ENCODE results near the gene PPEF1.

PPEF1 gene

DNA sequence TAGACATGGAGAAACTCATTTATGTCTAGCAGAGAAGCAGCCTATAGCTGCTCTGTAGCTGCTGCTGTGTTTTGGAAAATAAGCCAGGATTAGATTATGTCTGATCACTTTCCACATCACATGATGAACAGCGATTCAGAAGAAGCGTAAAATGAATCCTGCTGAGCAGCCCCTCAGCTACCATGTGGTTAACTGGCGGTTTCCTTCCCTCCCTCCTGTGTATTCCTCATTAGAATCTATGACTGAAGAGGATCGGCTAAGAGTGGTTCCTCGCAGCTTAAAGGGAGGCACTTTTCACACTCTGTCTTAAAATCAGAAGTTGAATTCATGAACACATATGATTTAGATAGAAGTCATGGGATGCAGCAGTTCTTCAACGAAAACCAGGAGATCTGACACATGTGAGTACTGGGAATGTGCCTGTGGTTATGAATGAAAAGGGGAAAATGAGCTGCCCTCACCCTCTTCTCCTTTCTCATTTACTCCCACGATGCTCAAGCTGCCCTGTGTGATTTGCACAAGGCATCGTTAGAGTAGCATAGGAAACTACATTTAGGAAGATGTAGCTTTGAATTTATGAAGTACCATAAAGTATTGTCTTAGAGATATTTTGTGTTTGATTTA, at the start of gene PPEF1:
Gene PPEF1 (plus strand): TSS at position 220 of the 624 bp plus-strand sequence. CDS start 136 bp downstream, at position 356.
- no peak for DNase-seq

DNA sequence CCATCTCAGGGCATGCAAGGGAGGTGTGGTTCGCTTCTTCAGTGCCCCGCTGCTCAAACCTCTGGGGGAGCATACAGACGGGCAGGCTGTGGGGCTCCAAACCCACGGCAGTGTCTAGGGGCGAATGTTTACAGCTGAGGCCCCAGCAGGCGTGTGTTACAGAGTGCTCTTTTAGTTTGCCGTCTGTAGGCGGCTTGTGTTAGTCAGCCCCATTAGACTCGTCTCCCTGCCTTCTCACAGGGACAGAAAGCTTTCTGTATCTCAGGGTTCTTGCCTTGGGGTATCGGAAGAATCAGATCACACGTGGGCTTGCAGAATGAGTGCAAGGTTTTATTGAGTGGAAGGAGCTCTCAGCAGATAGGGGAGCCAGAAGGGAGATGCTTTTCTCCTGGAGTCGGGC, 46.2 kb upstream of the PPEF1 start:
- DNase-seq, result no peak

DNA sequence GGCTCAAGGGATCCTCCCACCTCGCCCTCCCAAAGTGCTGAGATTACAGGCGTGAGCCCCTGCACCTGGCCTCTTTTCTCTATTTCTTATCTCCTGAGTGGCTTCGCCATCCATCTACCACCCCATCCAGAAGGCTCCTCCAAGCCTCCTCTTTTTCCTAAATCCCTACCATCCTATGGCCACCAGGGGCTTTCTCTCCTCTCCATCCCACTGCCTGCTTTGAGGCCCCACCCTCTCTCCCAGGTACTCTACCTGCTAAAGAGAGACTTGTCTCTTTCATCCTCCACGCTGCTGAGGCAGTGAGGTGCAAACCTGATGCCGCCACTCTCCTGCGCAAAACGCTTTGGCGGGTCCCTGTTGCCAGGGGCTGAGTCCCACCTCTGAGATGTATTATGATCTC, 42.5 kb upstream of the PPEF1 start:
- DNase-seq, result no peak

DNA sequence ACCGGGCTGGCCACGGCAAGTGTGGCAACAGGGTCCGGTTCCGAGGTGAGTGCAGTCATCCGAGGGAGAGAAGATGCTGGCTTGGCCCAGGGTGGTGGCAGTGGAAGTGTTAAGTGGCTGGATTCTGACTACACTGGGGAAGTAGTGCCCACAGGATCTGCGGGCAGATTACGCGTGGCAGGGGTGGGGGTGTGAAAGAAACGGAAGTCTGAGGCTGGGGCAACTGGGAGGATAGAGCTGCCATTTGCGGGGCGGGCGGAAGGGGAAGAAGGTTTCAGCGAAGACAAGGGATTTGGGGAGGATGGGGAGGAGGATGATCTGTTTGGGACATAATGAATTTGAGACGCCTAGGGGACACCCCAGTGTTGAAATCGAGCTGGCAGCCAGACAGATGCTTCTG, 40.8 kb upstream of the PPEF1 start:
- no peak for DNase-seq

GRCh38 chrX:18668071-18668835, 39.2 kb upstream of the PPEF1 start:
- no peak for DNase-seq

GRCh38 chrX:18672008-18672407, 35.4 kb upstream of the PPEF1 start, which contains the start of gene RS1:
Gene RS1, minus strand, starts transcription at chrX:18672108. Its CDS starts 40 bp downstream, at chrX:18672068.
- no peak for DNase-seq

GRCh38 chrX:18674417-18674787, 33.0 kb upstream of the PPEF1 start:
- peak; percentile 0 for DNase-seq

GRCh38 chrX:18674788-18675735, 32.4 kb upstream of the PPEF1 start:
- peak; percentile 85 for DNase-seq

GRCh38 chrX:18676050-18676449, 31.4 kb upstream of the PPEF1 start:
- DNase-seq, result no peak

- DNase-seq, result no peak
Observed at GRCh38 chrX:18676470-18676869, 31.0 kb upstream of the PPEF1 start.

DNA sequence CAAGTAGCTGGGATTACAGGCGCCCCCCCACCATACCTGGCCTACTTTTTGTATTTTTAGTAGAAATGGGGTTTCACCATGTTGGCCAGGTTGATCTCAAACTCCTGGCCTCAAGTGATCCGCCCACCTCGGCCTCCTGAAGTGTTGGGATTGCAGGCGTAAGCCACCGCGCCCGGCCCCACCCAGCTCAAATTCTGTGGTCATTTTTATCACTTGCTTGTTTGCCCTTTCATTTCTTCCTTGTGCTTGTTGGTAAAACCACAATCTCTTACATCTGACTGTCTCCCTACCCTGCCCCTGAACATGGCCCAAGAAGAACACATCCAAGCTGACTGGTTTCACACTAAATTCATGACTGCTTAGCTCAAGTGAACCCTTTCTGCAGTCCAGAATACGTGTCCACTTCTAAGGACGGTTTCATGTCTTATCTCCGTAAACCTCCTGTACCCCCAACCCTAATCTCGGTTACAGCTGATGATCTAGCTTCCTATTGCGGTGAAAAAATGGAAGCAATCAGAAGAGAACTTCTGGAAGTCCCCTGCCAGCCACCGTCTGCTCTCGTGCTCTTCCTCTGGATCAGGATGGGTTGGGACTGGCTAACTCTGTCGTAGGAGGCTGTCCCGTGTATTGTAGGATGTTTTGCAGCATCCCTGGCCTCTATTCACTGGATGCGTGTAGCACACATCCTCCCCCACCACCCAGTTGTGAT, 30.1 kb upstream of the PPEF1 start:
- DNase-seq, result no peak

DNA sequence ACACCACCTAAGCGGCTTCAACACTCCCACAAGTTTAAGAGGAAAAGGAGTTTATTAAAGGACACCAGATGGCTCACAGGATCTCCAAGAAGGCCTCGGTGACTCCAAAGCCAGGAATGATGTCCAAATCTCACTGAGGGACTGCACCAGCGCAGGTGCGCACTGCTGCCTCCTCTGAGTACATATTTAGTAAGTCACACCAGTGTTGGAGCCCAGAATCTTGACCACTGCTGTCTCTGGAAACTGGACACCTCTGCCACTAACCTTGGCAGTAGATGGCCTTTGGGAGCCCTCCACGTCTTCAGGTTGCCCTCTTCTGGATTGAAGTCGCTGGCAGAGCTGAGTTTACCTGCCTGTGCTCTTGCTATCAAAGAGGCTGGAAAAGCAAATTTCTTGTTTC, 25.4 kb upstream of the PPEF1 start:
- no peak for DNase-seq

- no peak for DNase-seq
Observed at GRCh38 chrX:18682979-18683387, 24.5 kb upstream of the PPEF1 start.

DNA sequence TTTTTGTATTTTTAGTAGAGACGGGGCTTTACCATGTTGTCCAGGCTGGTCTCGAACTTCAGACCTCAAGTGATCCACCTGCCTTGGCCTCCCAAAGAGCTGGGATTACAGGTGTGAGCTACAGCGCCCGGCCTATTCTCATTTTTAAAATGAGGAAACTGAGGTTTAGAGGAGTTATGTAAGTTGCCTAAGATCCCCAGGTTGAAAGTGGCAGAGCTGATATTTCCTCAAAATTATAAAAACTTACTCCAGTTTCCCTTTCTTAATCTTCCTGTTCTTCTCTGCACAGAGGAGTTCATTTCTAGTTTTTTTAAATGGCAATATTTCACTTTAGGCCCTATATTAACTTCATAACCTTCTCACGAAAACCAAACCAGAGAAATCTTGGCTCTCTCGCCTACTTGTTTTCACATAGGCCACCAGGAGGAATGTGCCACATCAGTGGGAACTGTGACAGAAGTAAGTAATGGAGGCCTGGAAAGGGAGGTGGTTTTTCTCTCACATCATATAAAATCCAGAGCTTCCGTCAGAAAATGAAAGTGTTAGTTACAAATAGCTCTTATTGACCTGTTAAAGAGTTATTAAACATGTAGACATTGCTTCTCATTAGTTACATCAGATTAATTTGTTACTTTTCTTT, 19.5 kb upstream of the PPEF1 start:
- DNase-seq, result no peak

GRCh38 chrX:18691431-18691830, 16.0 kb upstream of the PPEF1 start:
- no peak for DNase-seq

GRCh38 chrX:18692541-18692940, 14.9 kb upstream of the PPEF1 start:
- DNase-seq, result no peak

DNA sequence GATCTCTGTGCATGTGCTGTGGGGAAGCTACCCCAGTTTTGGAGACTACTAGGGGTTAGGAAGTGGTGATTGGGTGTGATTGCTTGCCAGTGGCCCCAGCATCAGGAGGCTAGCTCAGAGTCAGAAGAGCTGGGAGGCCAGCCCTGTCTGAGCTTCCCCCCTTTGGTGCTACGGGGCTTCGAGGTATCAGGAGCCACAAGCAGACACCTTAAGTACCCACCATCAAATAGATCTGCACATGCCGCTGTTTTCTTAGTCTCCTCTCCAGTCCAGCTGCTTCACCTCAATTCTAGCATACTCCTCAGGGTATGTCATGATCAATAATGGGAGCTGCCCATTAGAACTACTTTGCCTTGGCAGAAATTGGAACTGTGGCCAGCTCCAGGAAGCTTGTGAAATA, 10.8 kb upstream of the PPEF1 start:
- no peak for DNase-seq

DNA sequence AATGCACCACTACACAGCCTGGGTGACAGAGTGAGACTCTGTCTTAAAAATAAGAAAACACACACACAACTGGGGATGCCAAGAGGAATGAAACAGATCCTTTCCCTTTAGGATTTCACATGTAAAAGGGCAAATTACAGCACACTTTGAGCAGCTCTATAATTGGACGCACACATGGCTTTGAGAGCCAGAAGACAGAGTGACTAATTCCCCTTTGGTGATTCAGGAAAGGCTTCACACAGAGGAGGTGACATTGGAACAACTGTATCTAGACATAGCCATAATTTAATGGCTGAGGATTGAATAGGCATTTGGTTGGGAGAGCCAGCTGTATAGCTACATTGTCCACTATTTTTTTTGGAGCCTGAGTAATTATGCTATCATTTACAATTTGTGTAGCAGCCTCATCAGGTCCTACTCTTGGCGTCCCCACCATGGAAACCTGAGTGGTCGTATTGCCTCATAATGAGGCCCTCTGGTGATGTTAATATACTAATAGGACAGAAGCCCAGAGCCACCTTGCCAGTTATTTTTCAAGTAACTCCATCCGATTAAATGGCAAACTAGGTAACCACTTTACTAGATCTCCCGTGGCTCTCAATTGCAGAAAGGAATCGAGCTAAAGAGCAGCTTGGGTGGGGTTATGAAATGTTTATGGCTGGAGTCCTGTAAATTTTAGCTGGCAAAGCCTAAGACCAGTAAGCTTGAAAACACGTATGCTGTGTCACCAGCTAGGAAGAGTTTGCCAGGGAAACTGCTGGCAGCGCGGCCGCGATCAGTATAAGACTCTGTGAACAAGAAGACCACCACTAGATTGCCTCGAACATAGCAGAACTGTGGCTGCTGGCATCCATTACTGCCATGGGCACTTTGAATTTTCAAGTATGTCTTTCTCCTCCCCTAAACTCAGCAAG, 8.5 kb upstream of the PPEF1 start:
- no peak for DNase-seq

DNA sequence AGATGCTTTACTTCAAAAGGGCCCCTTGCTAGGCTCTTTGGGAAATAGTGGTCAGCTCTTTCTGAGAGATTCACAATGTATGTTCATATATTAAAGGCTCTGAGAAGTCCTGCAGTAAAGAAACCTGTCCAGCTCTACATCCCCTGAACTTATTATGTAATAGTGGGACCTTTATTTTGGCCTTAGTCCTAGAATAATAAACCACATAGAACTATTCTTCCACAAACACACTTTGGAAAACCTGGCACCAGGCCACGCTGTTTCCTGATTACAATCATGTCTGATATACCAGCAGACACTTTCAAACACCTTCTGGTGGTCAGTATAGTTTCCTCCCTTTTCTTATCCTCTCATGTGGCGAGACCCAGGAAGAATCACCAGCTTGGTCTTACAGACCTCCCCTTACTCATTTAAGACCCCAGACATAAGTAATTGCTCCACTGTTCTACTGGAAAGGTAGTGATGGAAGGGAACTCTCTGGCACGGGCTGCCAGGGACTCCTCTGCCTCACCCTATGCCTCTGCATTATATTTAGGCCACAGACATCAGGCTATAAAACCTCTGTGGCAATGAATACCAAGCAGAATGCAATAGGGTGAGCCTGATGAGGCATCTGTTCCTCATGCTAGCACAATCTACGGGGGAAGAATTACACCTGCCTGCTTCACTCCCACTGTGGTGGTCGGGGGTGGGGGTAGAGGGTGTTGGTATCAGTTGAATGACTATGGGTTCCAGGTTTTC, 5.7 kb upstream of the PPEF1 start:
- DNase-seq, result no peak

Data from CD4-positive, alpha-beta T cell treated with Interleukin-4 for 4 hours (primary cell).